SK-N-SH (cell line): ENCODE results near the gene IFNA2.

Source experiments
- EP300 ChIP-seq, 2 experiments: IDR thresholded peaks; 2 replicates each; pipeline versions ENCODE4 v1.4.0 to v1.6.1; 2012; ENCODE audit warnings: borderline replicate concordance in 1 of 2, low read depth in 1 of 2, low read length in 1 of 2
- EZH2phosphoT487 ChIP-seq: fragments of 200-600 bp; sonication (generic); IDR thresholded peaks from 2 replicates; pipeline ENCODE4 v1.6.1; 2017; ENCODE audit warnings: low read depth, mixed run types, mild to moderate bottlenecking, antibody characterized with exemption, moderate library complexity, borderline replicate concordance
- JUND ChIP-seq: IDR thresholded peaks from 2 replicates; pipeline ENCODE4 v1.4.0; 2012
- NRF1 ChIP-seq: IDR thresholded peaks from 2 replicates; pipeline ENCODE4 v1.6.1; 2012; ENCODE audit warnings: low read depth, mild to moderate bottlenecking, low read length
- RAD21 ChIP-seq: IDR thresholded peaks from 2 replicates; pipeline ENCODE4 v1.6.1; 2012; ENCODE audit warnings: mild to moderate bottlenecking, low read length
- ZBTB33 ChIP-seq: IDR thresholded peaks from 2 replicates; pipeline ENCODE4 v1.4.0; 2012; ENCODE audit warnings: low read depth, borderline replicate concordance
- TF ChIP-seq, protein P1 (sequence below): fragments of 200-600 bp; sonication (generic); IDR thresholded peaks from 2 replicates; pipeline ENCODE4 v1.6.1; 2017; ENCODE audit warnings: antibody characterized with exemption, mild to moderate bottlenecking, moderate library complexity

GRCh38 chr9:21398955-21399489, 13.8 kb upstream of the IFNA2 start:
- TF ChIP-seq JUND (no peak), NRF1 (no peak), EP300 (IDR thresholded peaks at IDR 0.05; ENCODE audit: borderline replicate concordance in 1 of 2, low read depth in 1 of 2, low read length in 1 of 2) (no peak), RAD21 (no peak), EZH2phosphoT487 (no peak), ZBTB33 (no peak)
- TF ChIP-seq, protein P1, sequence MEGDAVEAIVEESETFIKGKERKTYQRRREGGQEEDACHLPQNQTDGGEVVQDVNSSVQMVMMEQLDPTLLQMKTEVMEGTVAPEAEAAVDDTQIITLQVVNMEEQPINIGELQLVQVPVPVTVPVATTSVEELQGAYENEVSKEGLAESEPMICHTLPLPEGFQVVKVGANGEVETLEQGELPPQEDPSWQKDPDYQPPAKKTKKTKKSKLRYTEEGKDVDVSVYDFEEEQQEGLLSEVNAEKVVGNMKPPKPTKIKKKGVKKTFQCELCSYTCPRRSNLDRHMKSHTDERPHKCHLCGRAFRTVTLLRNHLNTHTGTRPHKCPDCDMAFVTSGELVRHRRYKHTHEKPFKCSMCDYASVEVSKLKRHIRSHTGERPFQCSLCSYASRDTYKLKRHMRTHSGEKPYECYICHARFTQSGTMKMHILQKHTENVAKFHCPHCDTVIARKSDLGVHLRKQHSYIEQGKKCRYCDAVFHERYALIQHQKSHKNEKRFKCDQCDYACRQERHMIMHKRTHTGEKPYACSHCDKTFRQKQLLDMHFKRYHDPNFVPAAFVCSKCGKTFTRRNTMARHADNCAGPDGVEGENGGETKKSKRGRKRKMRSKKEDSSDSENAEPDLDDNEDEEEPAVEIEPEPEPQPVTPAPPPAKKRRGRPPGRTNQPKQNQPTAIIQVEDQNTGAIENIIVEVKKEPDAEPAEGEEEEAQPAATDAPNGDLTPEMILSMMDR = no peak
